Measurements from ENCODE around the gene NONO.

The NONO gene, protein sequence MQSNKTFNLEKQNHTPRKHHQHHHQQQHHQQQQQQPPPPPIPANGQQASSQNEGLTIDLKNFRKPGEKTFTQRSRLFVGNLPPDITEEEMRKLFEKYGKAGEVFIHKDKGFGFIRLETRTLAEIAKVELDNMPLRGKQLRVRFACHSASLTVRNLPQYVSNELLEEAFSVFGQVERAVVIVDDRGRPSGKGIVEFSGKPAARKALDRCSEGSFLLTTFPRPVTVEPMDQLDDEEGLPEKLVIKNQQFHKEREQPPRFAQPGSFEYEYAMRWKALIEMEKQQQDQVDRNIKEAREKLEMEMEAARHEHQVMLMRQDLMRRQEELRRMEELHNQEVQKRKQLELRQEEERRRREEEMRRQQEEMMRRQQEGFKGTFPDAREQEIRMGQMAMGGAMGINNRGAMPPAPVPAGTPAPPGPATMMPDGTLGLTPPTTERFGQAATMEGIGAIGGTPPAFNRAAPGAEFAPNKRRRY

DNA sequence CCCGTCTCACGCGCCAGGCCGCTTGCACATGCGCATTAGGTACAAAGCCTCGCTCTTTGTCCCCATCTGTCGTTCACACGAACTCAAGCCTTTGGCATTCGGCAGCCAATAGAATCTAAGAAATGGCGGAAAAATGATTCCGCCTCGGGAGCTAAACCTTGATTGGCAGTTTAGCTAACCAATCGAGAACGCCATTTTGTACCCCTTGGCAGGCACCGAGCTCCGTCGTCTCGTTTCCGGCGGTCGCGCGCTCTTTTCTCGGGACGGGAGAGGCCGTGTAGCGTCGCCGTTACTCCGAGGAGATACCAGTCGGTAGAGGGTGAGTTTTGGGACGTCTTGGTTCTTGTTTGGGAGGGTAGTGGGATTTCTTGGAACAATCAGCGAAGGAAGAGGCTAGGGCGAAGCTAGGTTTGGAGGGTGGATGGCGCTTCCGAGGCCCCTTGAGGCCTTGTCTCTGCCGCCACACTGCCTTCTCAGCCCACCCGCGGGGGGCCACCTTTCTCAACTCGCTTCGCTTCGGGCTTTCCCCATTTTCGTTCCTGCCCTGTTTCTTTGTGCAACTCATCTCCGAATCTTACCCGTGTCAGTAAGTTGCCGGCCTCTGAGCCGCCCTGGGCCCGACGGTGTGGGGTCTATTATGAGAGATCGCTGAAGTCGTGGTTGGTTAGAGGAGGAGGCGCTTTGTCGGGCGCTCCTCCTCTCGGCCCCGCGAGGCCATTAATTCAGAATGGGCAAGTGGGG, at the start of gene NONO:
Gene NONO (plus strand): TSS at position 233 of the 741 bp plus-strand sequence. CDS start 7,003 bp downstream, outside the sequence.
- no peaks in the 10 kb centered on the region for H3K27me3 ChIP-seq (ENCODE audit: control insufficient read depth in 2 of 2, insufficient read depth in 2 of 2, low read length in 2 of 2)
- H3K36me3 ChIP-seq (ENCODE audit: control insufficient read depth in 2 of 2, insufficient read depth in 2 of 2, low read length in 2 of 2), result no peaks in the 10 kb centered on the region
- peak within 1 kb of the TSS; percentile 87 to 88 for H3K27ac ChIP-seq (ENCODE audit: low read depth in 2 of 2, low read length in 2 of 2)
- peaks cover 0 to 4% of the 10 kb centered on the region in 2 donors for H3K4me1 ChIP-seq (ENCODE audit: control insufficient read depth in 2 of 2, insufficient read depth in 2 of 2, low read length in 2 of 2)
- no peaks in the 10 kb centered on the region for H3K9me3 ChIP-seq (ENCODE audit: control insufficient read depth in 2 of 2, low read length in 2 of 2)
- H3K9ac ChIP-seq (ENCODE audit: low read depth in 1 of 2, low read length in 2 of 2), result peak within 1 kb of the TSS; percentile 89 to 93
- peak within 1 kb of the TSS; percentile 87 to 93 for H3K4me3 ChIP-seq (ENCODE audit: low read length in 2 of 2)

DNA sequence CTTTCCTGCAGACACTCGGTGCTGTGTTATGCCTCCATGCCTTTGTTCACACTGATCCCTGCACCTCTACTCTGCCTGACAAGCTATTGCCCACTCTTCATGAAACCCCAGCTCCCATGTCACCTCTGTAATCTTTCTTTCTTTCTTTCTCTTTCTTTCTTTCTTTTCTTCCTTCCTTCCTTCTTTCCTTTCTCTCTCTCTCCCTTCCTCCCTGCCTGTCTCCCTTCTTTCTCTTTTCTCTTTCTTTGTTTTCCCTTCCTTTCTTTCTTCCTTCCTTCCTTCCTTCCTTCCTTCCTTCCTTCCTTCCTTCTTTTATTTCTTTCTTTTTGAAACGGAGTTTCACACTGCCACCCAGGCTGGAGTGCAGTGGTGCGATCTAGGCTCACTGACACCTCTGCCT, 48.0 kb upstream of the NONO start:
- Histone ChIP-seq H3K4me1 (ENCODE audit: control insufficient read depth in 2 of 2, insufficient read depth in 2 of 2, low read length in 2 of 2) (no peaks in the 10 kb centered on the region), H3K9ac (ENCODE audit: low read depth in 1 of 2, low read length in 2 of 2) (no peak overlapping the region), H3K4me3 (ENCODE audit: low read length in 2 of 2) (no peak overlapping the region), H3K27ac (ENCODE audit: low read depth in 2 of 2, low read length in 2 of 2) (no peak overlapping the region), H3K36me3 (ENCODE audit: control insufficient read depth in 2 of 2, insufficient read depth in 2 of 2, low read length in 2 of 2) (peaks cover 0 to 3% of the 10 kb centered on the region in 2 donors), H3K9me3 (ENCODE audit: control insufficient read depth in 2 of 2, low read length in 2 of 2) (no peaks in the 10 kb centered on the region), H3K27me3 (ENCODE audit: control insufficient read depth in 2 of 2, insufficient read depth in 2 of 2, low read length in 2 of 2) (no peaks in the 10 kb centered on the region)

DNA sequence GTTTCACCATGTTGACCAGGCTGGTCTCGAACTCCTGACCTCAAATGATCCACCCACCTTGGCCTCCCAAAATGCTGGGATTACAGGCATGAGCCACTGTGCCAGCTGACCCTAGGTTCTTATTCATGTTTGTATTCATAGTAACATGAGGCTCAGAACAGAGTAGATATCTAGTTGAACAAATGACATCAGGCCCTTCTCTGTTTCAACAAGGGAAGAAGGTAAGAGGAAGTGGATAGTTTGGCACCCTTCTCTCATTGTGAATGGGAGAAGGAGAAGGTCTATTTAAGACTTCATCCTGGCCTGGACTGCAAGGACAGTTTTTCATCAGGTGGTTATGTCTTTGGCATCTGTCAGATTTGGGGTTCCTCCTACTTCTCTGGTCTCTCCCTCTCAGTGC, 46.6 kb upstream of the NONO start:
- Histone ChIP-seq H3K9ac (ENCODE audit: low read depth in 1 of 2, low read length in 2 of 2) (no peak overlapping the region), H3K4me3 (ENCODE audit: low read length in 2 of 2) (no peak overlapping the region), H3K27ac (ENCODE audit: low read depth in 2 of 2, low read length in 2 of 2) (no peak overlapping the region), H3K27me3 (ENCODE audit: control insufficient read depth in 2 of 2, insufficient read depth in 2 of 2, low read length in 2 of 2) (no peaks in the 10 kb centered on the region), H3K36me3 (ENCODE audit: control insufficient read depth in 2 of 2, insufficient read depth in 2 of 2, low read length in 2 of 2) (peaks cover 5% of the 10 kb centered on the region in 2 donors), H3K9me3 (ENCODE audit: control insufficient read depth in 2 of 2, low read length in 2 of 2) (no peaks in the 10 kb centered on the region), H3K4me1 (ENCODE audit: control insufficient read depth in 2 of 2, insufficient read depth in 2 of 2, low read length in 2 of 2) (no peaks in the 10 kb centered on the region)

DNA sequence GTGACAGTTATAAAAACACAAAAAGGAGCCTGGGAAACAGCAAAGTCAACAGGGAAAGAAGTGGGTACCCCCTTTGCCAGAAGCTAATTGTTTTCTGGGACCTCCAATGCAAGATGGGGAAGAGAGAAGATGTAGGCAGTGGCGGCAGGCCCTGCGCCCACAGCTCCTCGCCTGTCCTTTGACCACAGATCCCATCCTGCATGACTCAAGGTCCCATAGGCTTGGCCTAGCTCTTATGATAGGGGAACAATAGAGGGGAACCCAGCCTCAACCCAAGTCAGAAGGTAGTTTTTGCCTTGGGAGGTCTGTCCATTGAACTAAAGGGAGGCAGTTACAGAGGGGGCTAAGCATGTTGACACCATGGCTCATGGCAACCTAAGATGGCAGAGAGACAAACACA, 43.7 kb upstream of the NONO start:
- Histone ChIP-seq H3K27ac (ENCODE audit: low read depth in 2 of 2, low read length in 2 of 2) (no peak overlapping the region), H3K36me3 (ENCODE audit: control insufficient read depth in 2 of 2, insufficient read depth in 2 of 2, low read length in 2 of 2) (peaks cover 20 to 25% of the 10 kb centered on the region in 2 donors), H3K9ac (ENCODE audit: low read depth in 1 of 2, low read length in 2 of 2) (no peak overlapping the region), H3K4me1 (ENCODE audit: control insufficient read depth in 2 of 2, insufficient read depth in 2 of 2, low read length in 2 of 2) (no peaks in the 10 kb centered on the region), H3K4me3 (ENCODE audit: low read length in 2 of 2) (no peak overlapping the region), H3K27me3 (ENCODE audit: control insufficient read depth in 2 of 2, insufficient read depth in 2 of 2, low read length in 2 of 2) (no peaks in the 10 kb centered on the region), H3K9me3 (ENCODE audit: control insufficient read depth in 2 of 2, low read length in 2 of 2) (no peaks in the 10 kb centered on the region)

DNA sequence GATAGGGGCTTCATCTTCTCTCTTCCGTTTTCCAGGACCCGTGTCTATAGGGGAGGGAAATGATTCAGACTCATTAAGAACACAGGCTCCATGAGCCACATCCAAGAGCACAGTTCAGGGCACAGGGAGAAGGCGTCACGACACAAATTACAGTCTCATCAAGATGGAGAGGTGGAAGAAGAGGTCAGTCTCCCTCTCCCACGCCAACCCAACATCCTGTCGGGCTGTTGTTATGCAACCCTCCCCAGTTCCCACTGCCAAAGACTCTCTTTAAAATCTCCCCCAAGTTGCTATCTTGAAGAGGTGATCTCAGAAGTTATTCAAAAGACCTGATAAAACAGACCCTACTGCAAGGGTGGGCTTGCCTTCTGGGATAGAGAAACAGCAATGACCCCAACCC, 42.1 kb upstream of the NONO start:
- no peak overlapping the region for H3K27ac ChIP-seq (ENCODE audit: low read depth in 2 of 2, low read length in 2 of 2)
- H3K9ac ChIP-seq (ENCODE audit: low read depth in 1 of 2, low read length in 2 of 2), result no peak overlapping the region
- H3K4me1 ChIP-seq (ENCODE audit: control insufficient read depth in 2 of 2, insufficient read depth in 2 of 2, low read length in 2 of 2), result no peaks in the 10 kb centered on the region
- H3K4me3 ChIP-seq (ENCODE audit: low read length in 2 of 2), result no peak overlapping the region
- peaks cover 20 to 37% of the 10 kb centered on the region in 2 donors for H3K36me3 ChIP-seq (ENCODE audit: control insufficient read depth in 2 of 2, insufficient read depth in 2 of 2, low read length in 2 of 2)
- no peaks in the 10 kb centered on the region for H3K27me3 ChIP-seq (ENCODE audit: control insufficient read depth in 2 of 2, insufficient read depth in 2 of 2, low read length in 2 of 2)
- no peaks in the 10 kb centered on the region for H3K9me3 ChIP-seq (ENCODE audit: control insufficient read depth in 2 of 2, low read length in 2 of 2)

DNA sequence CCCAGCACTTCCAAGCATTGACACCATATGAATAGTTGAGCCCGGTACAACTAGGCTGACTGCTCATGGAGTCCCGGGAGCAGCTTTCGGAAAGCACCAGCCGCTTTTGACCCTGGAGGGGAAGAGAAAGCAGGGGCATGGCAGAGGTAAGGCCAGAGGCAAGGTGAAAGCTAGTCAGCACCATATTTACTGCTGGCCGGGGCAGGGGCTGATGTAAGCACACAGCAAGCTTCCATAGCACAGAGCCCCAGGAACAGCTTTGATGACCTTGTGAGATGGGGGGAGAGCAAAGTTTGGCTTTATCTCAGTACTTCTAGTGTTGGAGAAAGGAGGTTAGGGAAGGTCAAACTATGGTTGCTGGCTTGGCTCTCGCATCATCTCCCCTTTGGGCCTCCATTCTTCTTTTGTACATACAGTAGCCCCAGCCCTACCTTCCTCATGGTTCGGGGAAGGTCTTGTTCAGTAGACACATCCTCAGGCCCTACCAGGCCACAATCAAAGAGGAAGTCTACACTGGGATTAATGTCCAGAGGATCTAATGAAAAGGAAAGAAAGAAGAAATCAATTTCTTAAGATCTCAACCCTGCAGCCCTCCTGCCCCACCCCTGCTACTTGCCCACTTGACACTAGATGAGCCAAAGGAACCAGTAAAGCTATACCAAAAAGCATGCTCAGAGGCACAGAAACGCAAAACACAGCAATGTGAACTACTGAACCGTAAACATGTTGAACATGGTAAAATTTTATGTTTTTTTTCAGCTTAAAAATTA, 38.9 kb upstream of the NONO start:
- no peak overlapping the region for H3K9ac ChIP-seq (ENCODE audit: low read depth in 1 of 2, low read length in 2 of 2)
- no peak overlapping the region for H3K4me3 ChIP-seq (ENCODE audit: low read length in 2 of 2)
- H3K27ac ChIP-seq (ENCODE audit: low read depth in 2 of 2, low read length in 2 of 2), result no peak overlapping the region
- H3K9me3 ChIP-seq (ENCODE audit: control insufficient read depth in 2 of 2, low read length in 2 of 2), result no peaks in the 10 kb centered on the region
- peaks cover 20 to 57% of the 10 kb centered on the region in 2 donors for H3K36me3 ChIP-seq (ENCODE audit: control insufficient read depth in 2 of 2, insufficient read depth in 2 of 2, low read length in 2 of 2)
- no peaks in the 10 kb centered on the region for H3K4me1 ChIP-seq (ENCODE audit: control insufficient read depth in 2 of 2, insufficient read depth in 2 of 2, low read length in 2 of 2)
- no peaks in the 10 kb centered on the region for H3K27me3 ChIP-seq (ENCODE audit: control insufficient read depth in 2 of 2, insufficient read depth in 2 of 2, low read length in 2 of 2)

DNA sequence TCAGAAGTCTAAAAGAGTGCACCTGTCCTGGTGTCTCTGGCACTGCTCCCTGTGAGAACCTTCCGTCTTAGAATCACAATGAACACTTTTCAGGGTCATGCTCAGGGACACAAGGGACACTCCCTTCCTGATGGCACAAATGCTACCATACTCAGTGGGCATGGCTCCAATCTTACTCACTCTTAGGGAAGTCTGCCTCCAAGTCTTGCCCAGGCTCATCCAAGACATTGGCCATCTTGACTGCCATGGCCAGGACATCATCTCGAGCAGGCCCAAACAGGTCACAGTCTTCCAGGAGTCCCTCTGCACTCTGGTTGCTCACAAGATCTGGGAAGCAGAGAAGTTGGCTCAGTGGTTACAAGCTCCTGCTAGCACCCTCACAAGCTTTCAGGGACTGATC, 38.3 kb upstream of the NONO start:
- no peak overlapping the region for H3K27ac ChIP-seq (ENCODE audit: low read depth in 2 of 2, low read length in 2 of 2)
- H3K9ac ChIP-seq (ENCODE audit: low read depth in 1 of 2, low read length in 2 of 2), result no peak overlapping the region
- H3K4me1 ChIP-seq (ENCODE audit: control insufficient read depth in 2 of 2, insufficient read depth in 2 of 2, low read length in 2 of 2), result no peaks in the 10 kb centered on the region
- no peak overlapping the region for H3K4me3 ChIP-seq (ENCODE audit: low read length in 2 of 2)
- H3K9me3 ChIP-seq (ENCODE audit: control insufficient read depth in 2 of 2, low read length in 2 of 2), result no peaks in the 10 kb centered on the region
- no peaks in the 10 kb centered on the region for H3K27me3 ChIP-seq (ENCODE audit: control insufficient read depth in 2 of 2, insufficient read depth in 2 of 2, low read length in 2 of 2)
- H3K36me3 ChIP-seq (ENCODE audit: control insufficient read depth in 2 of 2, insufficient read depth in 2 of 2, low read length in 2 of 2), result peaks cover 20 to 54% of the 10 kb centered on the region in 2 donors

DNA sequence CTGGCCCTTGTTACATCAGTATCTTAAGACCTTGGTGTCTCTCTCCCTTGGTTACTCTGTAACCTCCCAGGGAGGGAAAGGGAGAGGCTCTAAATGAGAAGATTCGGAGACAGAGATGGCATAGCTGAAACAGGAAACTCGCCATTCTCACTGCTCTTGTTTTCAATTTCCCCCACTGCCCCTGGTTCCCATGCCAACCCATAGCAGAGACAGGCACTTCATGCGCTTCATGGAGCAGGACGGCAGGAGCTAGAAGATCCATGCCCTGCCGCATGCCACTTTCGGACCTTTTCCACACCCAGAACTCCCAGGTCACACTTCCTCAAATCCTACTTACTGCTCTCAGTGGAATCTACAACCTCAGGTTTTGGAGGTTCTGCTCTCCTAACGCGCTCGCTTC, 32.6 kb upstream of the NONO start:
- no peak overlapping the region for H3K27ac ChIP-seq (ENCODE audit: low read depth in 2 of 2, low read length in 2 of 2)
- peaks cover 5% of the 10 kb centered on the region in 2 donors for H3K4me1 ChIP-seq (ENCODE audit: control insufficient read depth in 2 of 2, insufficient read depth in 2 of 2, low read length in 2 of 2)
- H3K9me3 ChIP-seq (ENCODE audit: control insufficient read depth in 2 of 2, low read length in 2 of 2), result no peaks in the 10 kb centered on the region
- no peak overlapping the region for H3K9ac ChIP-seq (ENCODE audit: low read depth in 1 of 2, low read length in 2 of 2)
- H3K4me3 ChIP-seq (ENCODE audit: low read length in 2 of 2), result no peak overlapping the region
- peaks cover 0 to 26% of the 10 kb centered on the region in 2 donors for H3K36me3 ChIP-seq (ENCODE audit: control insufficient read depth in 2 of 2, insufficient read depth in 2 of 2, low read length in 2 of 2)
- no peaks in the 10 kb centered on the region for H3K27me3 ChIP-seq (ENCODE audit: control insufficient read depth in 2 of 2, insufficient read depth in 2 of 2, low read length in 2 of 2)

DNA sequence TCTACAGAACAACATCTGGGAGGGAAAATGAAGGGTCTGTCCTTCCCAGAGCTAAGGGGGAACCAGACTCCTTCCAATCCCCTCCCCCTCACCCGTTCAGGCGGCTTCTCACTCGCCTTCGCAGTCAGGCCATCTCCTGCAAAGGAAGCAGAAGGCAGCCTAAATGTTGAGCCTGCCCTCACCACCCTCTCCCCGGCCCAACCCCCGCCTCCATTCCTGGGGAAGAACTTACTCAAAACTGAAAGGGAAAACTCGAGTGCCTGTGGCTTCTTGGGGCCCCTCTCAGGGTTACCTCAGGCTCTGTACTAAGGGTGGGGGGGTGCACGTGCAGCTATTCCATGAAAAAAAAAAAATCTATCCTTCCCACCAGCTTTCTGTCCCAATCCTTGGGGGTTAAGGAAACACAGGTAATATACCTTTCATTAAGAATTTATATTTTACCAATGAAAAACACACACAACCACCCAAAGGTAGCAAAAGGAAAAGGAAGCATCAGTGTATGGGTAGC, 31.9 kb upstream of the NONO start:
- Histone ChIP-seq H3K36me3 (ENCODE audit: control insufficient read depth in 2 of 2, insufficient read depth in 2 of 2, low read length in 2 of 2) (peaks cover 0 to 23% of the 10 kb centered on the region in 2 donors), H3K4me3 (ENCODE audit: low read length in 2 of 2) (no peak overlapping the region), H3K27ac (ENCODE audit: low read depth in 2 of 2, low read length in 2 of 2) (no peak overlapping the region), H3K4me1 (ENCODE audit: control insufficient read depth in 2 of 2, insufficient read depth in 2 of 2, low read length in 2 of 2) (peaks cover 5% of the 10 kb centered on the region in 2 donors), H3K9me3 (ENCODE audit: control insufficient read depth in 2 of 2, low read length in 2 of 2) (no peaks in the 10 kb centered on the region), H3K27me3 (ENCODE audit: control insufficient read depth in 2 of 2, insufficient read depth in 2 of 2, low read length in 2 of 2) (no peaks in the 10 kb centered on the region), H3K9ac (ENCODE audit: low read depth in 1 of 2, low read length in 2 of 2) (no peak overlapping the region)
